ENCODE measurements around the gene CNTNAP2.

- TF ChIP-seq, protein P1, sequence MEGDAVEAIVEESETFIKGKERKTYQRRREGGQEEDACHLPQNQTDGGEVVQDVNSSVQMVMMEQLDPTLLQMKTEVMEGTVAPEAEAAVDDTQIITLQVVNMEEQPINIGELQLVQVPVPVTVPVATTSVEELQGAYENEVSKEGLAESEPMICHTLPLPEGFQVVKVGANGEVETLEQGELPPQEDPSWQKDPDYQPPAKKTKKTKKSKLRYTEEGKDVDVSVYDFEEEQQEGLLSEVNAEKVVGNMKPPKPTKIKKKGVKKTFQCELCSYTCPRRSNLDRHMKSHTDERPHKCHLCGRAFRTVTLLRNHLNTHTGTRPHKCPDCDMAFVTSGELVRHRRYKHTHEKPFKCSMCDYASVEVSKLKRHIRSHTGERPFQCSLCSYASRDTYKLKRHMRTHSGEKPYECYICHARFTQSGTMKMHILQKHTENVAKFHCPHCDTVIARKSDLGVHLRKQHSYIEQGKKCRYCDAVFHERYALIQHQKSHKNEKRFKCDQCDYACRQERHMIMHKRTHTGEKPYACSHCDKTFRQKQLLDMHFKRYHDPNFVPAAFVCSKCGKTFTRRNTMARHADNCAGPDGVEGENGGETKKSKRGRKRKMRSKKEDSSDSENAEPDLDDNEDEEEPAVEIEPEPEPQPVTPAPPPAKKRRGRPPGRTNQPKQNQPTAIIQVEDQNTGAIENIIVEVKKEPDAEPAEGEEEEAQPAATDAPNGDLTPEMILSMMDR (conservative IDR thresholded peaks at IDR 0.05): no peak
- TF ChIP-seq ZFX (IDR thresholded peaks at IDR 0.05): no peak
These were observed 1296.4 kb downstream of the CNTNAP2 start for GRCh38 chr7:147412782-147413556.

Data from C4-2B (cell line).